K562 (cell line): ENCODE measurements around the gene ATG4D. TPM values are rescaled to one million over a fixed set of nuclear protein-coding genes. Genes with fewer than 3 reads are reported as not detected.

Experiments used
- ATAC-seq: fragments of 200-7000 bp; cut with Tn5 transposase; 3 replicates; pipeline ENCODE4 v1.9.1; 2020; ENCODE audit warnings: moderate library complexity
- BruUV-seq: library from RNA; stranded (reverse); fragments of 400-500 nt; replicated peaks from 2 replicates; lab custom pipeline; 2021; lab: Mats Ljungman, UMichigan
- CTCF ChIA-PET: fragments of 300-600 bp; formaldehyde crosslinking; extraction: SDS; loops from one replicate; lab custom pipeline; 2021; ENCODE audit warnings: low intra/inter-chr PET ratio; lab: Yijun Ruan, JAX
- POLR2A ChIA-PET: fragments of 300-600, 350-650 bp; sonication (Branson Sonifier 250); formaldehyde crosslinking; extraction: SDS; loops from one replicate; lab custom pipeline; 2021; ENCODE audit warnings: antibody characterized with exemption, inconsistent platforms; lab: Yijun Ruan, JAX
- DNase-seq, 4 experiments: peaks; one replicate each; pipeline versions ENCODE4 v3.0.0 to v3.0.0-alpha.2; 2011 to 2018; ENCODE audit warnings: low spot score in 3 of 4, mixed read lengths in 3 of 4; ENCODE audit errors: extremely low read depth in 1 of 4
- FAIRE-seq: peaks from 2 replicates; lab custom pipeline; 2011; peaks lifted over from hg19 to GRCh38; lab: Jason Lieb, UNC
- H2AFZ ChIP-seq: 2 replicates; pipeline ENCODE4 v1.6.0; 2011; ENCODE audit warnings: low read depth, low read length, control low read depth, inconsistent platforms
- H3K27ac ChIP-seq: fragments of 200-600 bp; 3 replicates; pipeline ENCODE4 v1.8.0; 2011; ENCODE audit warnings: low read depth, mild to moderate bottlenecking, control low read depth, inconsistent platforms, low read length, moderate library complexity, mixed read lengths; ENCODE audit errors: extremely low read depth
- H3K27me3 ChIP-seq, 2 experiments: fragments of 300-600 bp in 1 of 2; 2 replicates in 1 of 2; 3 replicates in 1 of 2; pipeline versions ENCODE4 v1.6.0 to v1.8.0; 2011; ENCODE audit warnings: inconsistent platforms in 2 of 2, low read length in 2 of 2, mild to moderate bottlenecking in 1 of 2, mixed read lengths in 1 of 2, moderate library complexity in 1 of 2; ENCODE audit not compliant: control insufficient read depth in 2 of 2, insufficient read depth in 2 of 2
- H3K36me3 ChIP-seq: fragments of 300-600 bp; 3 replicates; pipeline ENCODE4 v1.8.0; 2011; ENCODE audit warnings: mild to moderate bottlenecking, low read length, inconsistent platforms; ENCODE audit not compliant: control insufficient read depth, insufficient read depth
- H3K4me1 ChIP-seq, 2 experiments: fragments of 200-600 bp in 1 of 2; replicated peaks in 1 of 2; 2 replicates in 1 of 2; 3 replicates in 1 of 2; pipeline versions ENCODE4 v1.5.1 to v1.8.0; 2011; ENCODE audit warnings: inconsistent platforms in 2 of 2, low read length in 2 of 2, mild to moderate bottlenecking in 1 of 2, mixed read lengths in 1 of 2, moderate library complexity in 1 of 2; ENCODE audit not compliant: control insufficient read depth in 2 of 2, insufficient read depth in 2 of 2
- H3K4me2 ChIP-seq: 2 replicates; pipeline ENCODE4 v1.6.1; 2011; ENCODE audit warnings: low read length, control low read depth, inconsistent platforms, mixed read lengths; ENCODE audit not compliant: insufficient read depth
- H3K4me3 ChIP-seq: fragments of 200-600 bp; sonication (generic), shearing (Covaris generic); 2 replicates; pipeline ENCODE4 v1.5.1; 2016; ENCODE audit warnings: control low read depth, inconsistent platforms
- H3K79me2 ChIP-seq: fragments of 200-600 bp; 3 replicates; pipeline ENCODE4 v1.8.0; 2011; ENCODE audit warnings: low read length, inconsistent platforms; ENCODE audit not compliant: control insufficient read depth, insufficient read depth
- H3K9ac ChIP-seq, 2 experiments: 2 replicates each; pipeline versions ENCODE4 v1.6.0 to v1.6.1; 2011; ENCODE audit warnings: low read depth in 2 of 2, low read length in 2 of 2, control low read depth in 1 of 2, inconsistent platforms in 1 of 2, mild to moderate bottlenecking in 1 of 2, mixed read lengths in 1 of 2; ENCODE audit not compliant: insufficient read depth in 1 of 2
- H3K9me1 ChIP-seq: one replicate; pipeline ENCODE4 v1.6.0; 2011; ENCODE audit warnings: inconsistent platforms, mild to moderate bottlenecking, low read length, moderate library complexity; ENCODE audit not compliant: control insufficient read depth, insufficient read depth
- H3K9me3 ChIP-seq: replicated peaks from 2 replicates; pipeline ENCODE4 v1.5.1; 2011; ENCODE audit warnings: low read depth, low read length, inconsistent platforms; ENCODE audit not compliant: control insufficient read depth, insufficient read depth
- H4K20me1 ChIP-seq: replicated peaks from 2 replicates; pipeline ENCODE4 v1.6.1; 2011; ENCODE audit warnings: low read length, inconsistent platforms, mixed read lengths; ENCODE audit not compliant: control insufficient read depth, insufficient read depth
- ATF3 ChIP-seq, 2 experiments: fragments of 450-650 bp in 1 of 2; sonication (generic) in 1 of 2; formaldehyde crosslinking in 1 of 2; IDR thresholded peaks in 1 of 2; conservative IDR thresholded peaks in 1 of 2; 2 replicates each; pipeline versions ENCODE4 v1.6.1 to v1.8.1; 2016 to 2023; ENCODE audit warnings: mild to moderate bottlenecking in 2 of 2, moderate library complexity in 2 of 2, inconsistent platforms in 1 of 2, missing genetic modification reagents in 1 of 2
- BCOR ChIP-seq: fragments of 450-650 bp; IDR thresholded peaks from 2 replicates; pipeline ENCODE4 v1.6.1; 2016
- DACH1 ChIP-seq: fragments of 450-650 bp; IDR thresholded peaks from 2 replicates; pipeline ENCODE4 v1.6.1; 2018; ENCODE audit not compliant: partially characterized antibody
- DPF2 ChIP-seq: fragments of 450-650 bp; IDR thresholded peaks from 2 replicates; pipeline ENCODE4 v1.6.1; 2016
- GABPA ChIP-seq: fragments of 200-800 bp; sonication (Bioruptor generic); conservative IDR thresholded peaks from 2 replicates; pipeline ENCODE4 v1.6.1; 2016; ENCODE audit warnings: low read depth, missing genetic modification characterization, missing compliant biosample characterization
- KDM2B ChIP-seq: fragments of 250-450 bp; sonication (Bioruptor Pico); IDR thresholded peaks from 2 replicates; pipeline ENCODE4 v1.8.0; 2021; ENCODE audit warnings: mild to moderate bottlenecking, moderate library complexity
- L3MBTL2 ChIP-seq: fragments of 450-650 bp; IDR thresholded peaks from 2 replicates; pipeline ENCODE4 v1.6.1; 2016; ENCODE audit warnings: mild to moderate bottlenecking, moderate library complexity
- NFIC ChIP-seq: fragments of 450-650 bp; IDR thresholded peaks from 2 replicates; pipeline ENCODE4 v1.6.1; 2017; ENCODE audit warnings: mild to moderate bottlenecking, inconsistent platforms
- PRDM10 ChIP-seq: fragments of 450-650 bp; IDR thresholded peaks from 2 replicates; pipeline ENCODE4 v1.6.1; 2018; ENCODE audit not compliant: partially characterized antibody
- RBBP5 ChIP-seq: fragments of 200-600 bp; sonication (generic); IDR thresholded peaks from 2 replicates; pipeline ENCODE4 v1.6.1; 2012; ENCODE audit warnings: borderline replicate concordance, mild to moderate bottlenecking, low read length, control low read depth, inconsistent platforms; ENCODE audit not compliant: insufficient read depth, poor library complexity, severe bottlenecking
- SMARCA5 ChIP-seq: fragments of 450-650 bp; IDR thresholded peaks from 2 replicates; pipeline ENCODE4 v1.6.1; 2016
- ZNF282 ChIP-seq: sonication (generic); formaldehyde crosslinking; IDR thresholded peaks from 2 replicates; pipeline ENCODE4 v1.8.1; 2023; ENCODE audit warnings: missing genetic modification reagents
- ZNF639 ChIP-seq, 2 experiments: fragments of 200-800 bp in 1 of 2; sonication (Bioruptor generic) in 1 of 2; sonication (generic) in 1 of 2; formaldehyde crosslinking in 1 of 2; IDR thresholded peaks in 1 of 2; conservative IDR thresholded peaks in 1 of 2; 2 replicates each; pipeline versions ENCODE4 v1.5.0 to v1.6.1; 2016 to 2020; ENCODE audit warnings: missing compliant biosample characterization in 1 of 2, missing genetic modification characterization in 1 of 2, missing genetic modification reagents in 1 of 2
- WGBS: fragments of 100-300 bp; shearing (Covaris generic); methylation state at CpG from one replicate; pipeline ENCODE4 v1.1.6; 2016; ENCODE audit warnings: low coverage, mixed read lengths; ENCODE audit not compliant: insufficient coverage; ENCODE audit errors: missing lambda C conversion rate; 5-methylcytosine and 5-hydroxymethylcytosine counted together
- in situ Hi-C: fragments of 300-500 bp; cut with MboI; formaldehyde crosslinking; loops from 4 replicates; pipeline ENCODE4 v1.15.0; 2018; ENCODE audit warnings: inconsistent platforms, mixed read lengths
- intact Hi-C: fragments of 100-400 bp; cut with micrococcal nuclease; formaldehyde crosslinking; loops from 2 replicates; pipeline ENCODE4 v1.14.2; 2022
- polyA plus RNA-seq, 8 experiments: library from polyadenylated mRNA; depleted of rRNA in 4 of 8; stranded (reverse) in 5 of 8; unstranded in 3 of 8; fragments of >200 nt; fragmentation: Nextera tagmentation in 2 of 8; fragmentation: Illumina TruSeq in 1 of 8; extraction: Ambion mirVana in 2 of 8; extraction: Trizol in 1 of 8; gene quantifications; 2 replicates each; pipeline versions ENCODE4 v1.2.1 to v1.2.3, GENCODE V29; 2011 to 2014; ENCODE audit warnings: inconsistent platforms in 1 of 8, missing spikeins in 1 of 8
- total RNA-seq, 7 experiments: library from RNA; depleted of rRNA in 6 of 7; stranded (reverse); fragments of >200 nt in 6 of 7; fragmentation: Illumina TruSeq in 2 of 7; extraction: Trizol in 2 of 7; gene quantifications; 2 replicates each; pipeline versions ENCODE4 v1.2.1 to v1.2.3, GENCODE V29; 2011 to 2021; ENCODE audit warnings: low replicate concordance in 1 of 7
- TF ChIP-seq, protein P1 (sequence below): fragments of 250-450 bp; sonication (Bioruptor Pico); IDR thresholded peaks from 2 replicates; pipeline ENCODE4 v1.5.0; 2021; ENCODE audit warnings: mild to moderate bottlenecking, borderline replicate concordance

ATG4D gene
- total and polyA plus RNA-seq, 9 of the 15 experiments (the other 6 are each of a cell fraction or from before 2014, with no cell fraction given): 0.51 to 66.1 (median 22.9) TPM

- intact Hi-C loops (no loop called here), in situ Hi-C loops (no loop called here)
- BruUV-seq: no TSS peak
- CTCF ChIA-PET: interaction anchor here (0.6 to 0.7 kb wide), 3 partner anchors 63 to 66 kb away, joined by 3 to 4 read pairs (median 3); no protein-coding TSS in a partner anchor
- Histone ChIP-seq H3K4me2 (no peak overlapping the region), H4K20me1 (no peaks in the 10 kb centered on the region), H3K27ac (no peak overlapping the region), H3K27me3 (no peaks in the 10 kb centered on the region), H3K9me3 (no peaks in the 10 kb centered on the region), H3K9ac (no peak overlapping the region), H3K36me3 (no peaks in the 10 kb centered on the region), H3K4me3 (no peak overlapping the region), H3K4me1 (peaks cover 7 to 17% of the 10 kb centered on the region in 2 experiments; a peak in 4 of 5 replicates), H3K9me1 (peaks cover 2% of the 10 kb centered on the region), H3K79me2 (no peaks in the 10 kb centered on the region), H2AFZ (peak overlapping the region; percentile 43; the same call in 1 of the 2 replicates)
- 87% methylated on average over 6 of the region's 6 CpGs for WGBS
- ATAC-seq: no peak
- no peak for DNase-seq
- POLR2A ChIA-PET: interaction anchor here (0.6 kb wide), 1 partner anchor 81 kb away, joined by 3 read pairs; no protein-coding TSS in a partner anchor
- no peak for FAIRE-seq
- no peak for TF ChIP-seq GABPA (tag)
- no peak for TF ChIP-seq DPF2
- no peak for TF ChIP-seq ZNF282 (CRISPR knock-in tag)
- TF ChIP-seq DACH1: no peak
- TF ChIP-seq SMARCA5: peak; percentile 55; the same call in 1 of the 2 replicates
- no peak for TF ChIP-seq ATF3 (IDR thresholded peaks at IDR 0.05)
- no peak for TF ChIP-seq ATF3 (CRISPR knock-in tag; conservative IDR thresholded peaks at IDR 0.05)
- TF ChIP-seq ZNF639 (CRISPR knock-in tag; conservative IDR thresholded peaks at IDR 0.05 in 1 of 2, IDR thresholded peaks at IDR 0.05 in 1 of 2): no peak
- TF ChIP-seq BCOR: peak; percentile 81
- no peak for TF ChIP-seq NFIC
- TF ChIP-seq PRDM10: peak; percentile 44
- no peak for TF ChIP-seq RBBP5
- TF ChIP-seq L3MBTL2: no peak
- TF ChIP-seq, protein P1, sequence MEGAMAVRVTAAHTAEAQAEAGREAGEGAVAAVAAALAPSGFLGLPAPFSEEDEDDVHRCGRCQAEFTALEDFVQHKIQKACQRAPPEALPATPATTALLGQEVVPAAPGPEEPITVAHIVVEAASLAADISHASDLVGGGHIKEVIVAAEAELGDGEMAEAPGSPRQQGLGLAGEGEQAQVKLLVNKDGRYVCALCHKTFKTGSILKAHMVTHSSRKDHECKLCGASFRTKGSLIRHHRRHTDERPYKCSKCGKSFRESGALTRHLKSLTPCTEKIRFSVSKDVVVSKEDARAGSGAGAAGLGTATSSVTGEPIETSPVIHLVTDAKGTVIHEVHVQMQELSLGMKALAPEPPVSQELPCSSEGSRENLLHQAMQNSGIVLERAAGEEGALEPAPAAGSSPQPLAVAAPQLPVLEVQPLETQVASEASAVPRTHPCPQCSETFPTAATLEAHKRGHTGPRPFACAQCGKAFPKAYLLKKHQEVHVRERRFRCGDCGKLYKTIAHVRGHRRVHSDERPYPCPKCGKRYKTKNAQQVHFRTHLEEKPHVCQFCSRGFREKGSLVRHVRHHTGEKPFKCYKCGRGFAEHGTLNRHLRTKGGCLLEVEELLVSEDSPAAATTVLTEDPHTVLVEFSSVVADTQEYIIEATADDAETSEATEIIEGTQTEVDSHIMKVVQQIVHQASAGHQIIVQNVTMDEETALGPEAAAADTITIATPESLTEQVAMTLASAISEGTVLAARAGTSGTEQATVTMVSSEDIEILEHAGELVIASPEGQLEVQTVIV (CRISPR knock-in tag): no peak
- no peak for TF ChIP-seq KDM2B (CRISPR knock-in tag)
Measured at GRCh38 chr19:10577951-10578350, 34.2 kb downstream of the ATG4D start.
